Measurements from ENCODE around the gene PRAC2. TPM values are rescaled to one million over a fixed set of nuclear protein-coding genes. Genes with fewer than 3 reads are reported as not detected.
A peak's percentile ranks its signal among the peaks of the same experiment; 100 is the strongest.

The PRAC2 gene
- total RNA-seq, 1 experiment from 2014 or later: not detected

DNA sequence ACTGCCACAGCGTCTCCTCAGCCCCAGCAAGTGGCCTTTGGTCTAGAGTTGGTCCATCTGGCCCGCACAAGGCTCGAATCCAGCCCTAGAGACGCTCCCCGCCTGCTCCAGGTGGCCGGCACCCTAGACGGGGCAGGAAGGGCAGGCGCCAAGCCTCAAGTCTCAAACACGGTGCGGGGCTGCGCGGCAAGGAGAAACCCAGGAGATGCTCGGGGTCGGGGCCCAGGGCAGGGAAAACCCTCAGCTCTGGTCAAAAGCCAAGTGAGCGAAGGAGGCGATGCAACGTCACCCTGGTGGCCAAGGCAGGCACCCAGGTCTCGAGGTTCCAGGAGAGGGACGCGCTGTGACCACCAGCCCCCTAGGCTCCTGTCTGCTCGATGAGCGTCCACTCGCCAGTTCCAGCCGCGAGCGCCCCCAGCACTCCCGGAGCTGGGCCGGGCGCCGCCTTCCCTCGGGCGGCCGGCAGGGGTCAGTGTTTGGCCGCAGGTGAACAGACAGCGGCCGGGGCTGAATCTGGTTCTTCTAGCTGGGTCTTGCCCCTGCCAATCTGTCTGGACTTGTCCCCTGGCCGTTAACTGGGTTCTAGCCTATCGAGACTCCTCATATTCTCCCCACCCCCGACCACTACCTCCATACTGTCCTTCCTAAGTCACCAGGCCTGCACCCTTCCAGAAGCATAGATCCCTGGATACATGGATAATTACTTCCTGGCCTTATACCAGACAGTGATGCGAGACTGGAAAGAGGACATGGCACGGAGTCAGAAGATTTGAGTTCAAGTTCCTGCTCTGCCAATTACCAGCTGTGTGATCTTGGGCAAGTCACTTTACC lies 44.6 kb upstream of the PRAC2 start:
- H2AFZ ChIP-seq (ENCODE audit: low read depth, low read length, poor library complexity, severe bottlenecking): peak overlapping the region; percentile 33
- H3K9me2 ChIP-seq (ENCODE audit: insufficient read depth): no peaks in the 10 kb centered on the region
- peak overlapping the region; percentile 12; the same call in 1 of the 2 replicates for H3K27ac ChIP-seq (ENCODE audit: low read depth, low read length)
- POLR2A ChIA-PET: interaction anchor here (0.9 to 2.0 kb wide), 6 partner anchors 15 to 207 kb away, joined by 3 to 8 read pairs (median 4); partner anchors contain the start of gene HOXB9
- no peaks in the 10 kb centered on the region for H3K79me2 ChIP-seq (ENCODE audit: insufficient read depth, low read length)
- TF ChIP-seq CTCF (IDR thresholded peaks at IDR 0.05 in 2 of 3, conservative IDR thresholded peaks at IDR 0.05 in 1 of 3; ENCODE audit: borderline replicate concordance in 1 of 3, insufficient read depth in 1 of 3, low read depth in 2 of 3, low read length in 2 of 3): peak; percentile 99 to 100 (median 99)
- no peak for TF ChIP-seq EZH2 (IDR thresholded peaks at IDR 0.05)
- peak; percentile 98 for TF ChIP-seq RAD21 (IDR thresholded peaks at IDR 0.05; ENCODE audit: low read depth)
- no peak for TF ChIP-seq YY1 (IDR thresholded peaks at IDR 0.05; ENCODE audit: extremely low read depth, insufficient replicate concordance, low read depth, low read length)
- TF ChIP-seq POLR2AphosphoS5 (IDR thresholded peaks at IDR 0.05; ENCODE audit: low read depth, low read length): no peak
- no peaks in the 10 kb centered on the region for H3K36me3 ChIP-seq (ENCODE audit: control insufficient read depth in 1 of 2, insufficient read depth in 2 of 2, low read length in 2 of 2)
- H3K27me3 ChIP-seq (ENCODE audit: insufficient read depth, low read length): no peaks in the 10 kb centered on the region
- H3K4me3 ChIP-seq (replicated peaks in 1 of 2; ENCODE audit: low read depth in 1 of 2, low read length in 2 of 2): peak overlapping the region; percentile 12 to 26; a peak in 2 of 4 replicates
- intact Hi-C loops (cut with micrococcal nuclease): loop anchor here (1.0 to 2.0 kb wide), 2 partner anchors 113 to 200 kb away; no protein-coding TSS in a partner anchor
- RAD21 ChIA-PET (ENCODE audit: low non-redundant PET in 1 of 2, low total read pairs in 2 of 2, uncharacterized antibody in 2 of 2, unreplicated experiment in 2 of 2): interaction anchor here (0.6 to 3.3 kb wide), 11 partner anchors 46 to 354 kb away, joined by 3 to 29 read pairs (median 5); no protein-coding TSS in a partner anchor
- H3K9ac ChIP-seq (ENCODE audit: low read length): no peak overlapping the region
- BruUV-seq (replicated peaks): no TSS peak
- H3K4me2 ChIP-seq (ENCODE audit: low read length): peak overlapping the region; percentile 63
- DNase-seq (ENCODE audit: low read depth, low spot score) (peak; percentile 28), ATAC-seq (peak; percentile 97)
- CTCF ChIA-PET: interaction anchor here (0.7 to 12.8 kb wide), 45 partner anchors 10 to 437 kb away, joined by 3 to 221 read pairs (median 5); partner anchors contain the start of genes ATP5MC1, HOXB13, HOXB9 and PRAC2
- no peaks in the 10 kb centered on the region for H3K9me3 ChIP-seq (ENCODE audit: control insufficient read depth in 1 of 2, insufficient read depth in 1 of 2, low read depth in 1 of 2, low read length in 2 of 2)
- peaks cover 0 to 13% of the 10 kb centered on the region in 2 experiments; a peak in 2 of 4 replicates for H3K4me1 ChIP-seq (ENCODE audit: control insufficient read depth in 1 of 2, insufficient read depth in 2 of 2, low read length in 2 of 2)
- no peaks in the 10 kb centered on the region for H4K20me1 ChIP-seq (ENCODE audit: insufficient read depth)
